GM12801 (cell line): Measurements from ENCODE around the gene USH1C.

ENCODE experiments used
- TF ChIP-seq, protein P1 (sequence below): IDR thresholded peaks from one replicate; pipeline ENCODE4 v1.5.1; 2011; ENCODE audit warnings: control low read depth; ENCODE audit not compliant: insufficient read length; ENCODE audit errors: extremely low read depth

The USH1C gene

DNA sequence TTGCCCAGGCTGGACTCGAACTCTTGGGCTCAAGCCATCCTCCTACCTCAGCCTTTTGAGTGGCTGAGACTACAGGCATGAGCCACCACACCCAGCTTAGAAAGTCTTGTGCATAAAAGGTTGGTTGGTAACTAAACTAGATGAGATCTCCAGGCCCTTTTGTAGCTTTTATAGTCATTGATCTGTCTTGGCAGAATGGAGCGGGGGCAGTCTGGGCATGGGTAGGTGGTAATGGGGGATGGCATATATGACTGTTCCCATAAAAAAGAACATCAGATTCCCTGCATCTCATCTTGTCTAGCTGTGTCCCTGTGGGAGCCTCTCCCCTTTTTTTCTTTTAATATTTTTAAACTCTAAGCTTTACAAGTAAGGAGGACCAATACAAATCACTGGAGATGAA, 97.7 kb downstream of the USH1C start:
- TF ChIP-seq, protein P1, sequence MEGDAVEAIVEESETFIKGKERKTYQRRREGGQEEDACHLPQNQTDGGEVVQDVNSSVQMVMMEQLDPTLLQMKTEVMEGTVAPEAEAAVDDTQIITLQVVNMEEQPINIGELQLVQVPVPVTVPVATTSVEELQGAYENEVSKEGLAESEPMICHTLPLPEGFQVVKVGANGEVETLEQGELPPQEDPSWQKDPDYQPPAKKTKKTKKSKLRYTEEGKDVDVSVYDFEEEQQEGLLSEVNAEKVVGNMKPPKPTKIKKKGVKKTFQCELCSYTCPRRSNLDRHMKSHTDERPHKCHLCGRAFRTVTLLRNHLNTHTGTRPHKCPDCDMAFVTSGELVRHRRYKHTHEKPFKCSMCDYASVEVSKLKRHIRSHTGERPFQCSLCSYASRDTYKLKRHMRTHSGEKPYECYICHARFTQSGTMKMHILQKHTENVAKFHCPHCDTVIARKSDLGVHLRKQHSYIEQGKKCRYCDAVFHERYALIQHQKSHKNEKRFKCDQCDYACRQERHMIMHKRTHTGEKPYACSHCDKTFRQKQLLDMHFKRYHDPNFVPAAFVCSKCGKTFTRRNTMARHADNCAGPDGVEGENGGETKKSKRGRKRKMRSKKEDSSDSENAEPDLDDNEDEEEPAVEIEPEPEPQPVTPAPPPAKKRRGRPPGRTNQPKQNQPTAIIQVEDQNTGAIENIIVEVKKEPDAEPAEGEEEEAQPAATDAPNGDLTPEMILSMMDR: no peak

DNA sequence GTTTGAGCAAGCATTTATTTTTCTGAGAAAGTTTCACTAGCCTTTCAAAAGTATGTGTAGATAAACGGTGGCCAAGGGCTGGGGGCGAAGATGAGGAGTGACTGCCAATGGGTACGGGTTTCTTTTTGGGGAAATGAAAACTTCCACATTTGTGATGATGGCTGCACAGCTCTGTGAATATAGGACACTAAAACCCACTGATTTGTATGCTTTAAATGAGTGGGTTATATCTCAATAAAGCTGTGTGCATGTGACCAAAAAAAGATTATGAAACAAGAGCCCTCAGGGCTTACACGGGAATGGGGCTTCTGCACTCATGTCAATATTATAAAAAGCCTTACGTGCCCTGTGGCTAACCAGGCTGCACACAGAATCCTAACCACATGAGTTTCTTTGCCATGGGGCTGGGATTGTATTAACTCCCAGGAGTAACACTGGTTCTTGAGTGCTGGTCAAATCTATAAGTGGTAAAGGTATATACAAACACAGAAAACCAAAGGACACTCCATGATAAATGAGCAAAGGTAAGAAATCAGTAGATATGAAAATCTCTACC, 98.9 kb downstream of the USH1C start:
- TF ChIP-seq, protein P1: no peak

DNA sequence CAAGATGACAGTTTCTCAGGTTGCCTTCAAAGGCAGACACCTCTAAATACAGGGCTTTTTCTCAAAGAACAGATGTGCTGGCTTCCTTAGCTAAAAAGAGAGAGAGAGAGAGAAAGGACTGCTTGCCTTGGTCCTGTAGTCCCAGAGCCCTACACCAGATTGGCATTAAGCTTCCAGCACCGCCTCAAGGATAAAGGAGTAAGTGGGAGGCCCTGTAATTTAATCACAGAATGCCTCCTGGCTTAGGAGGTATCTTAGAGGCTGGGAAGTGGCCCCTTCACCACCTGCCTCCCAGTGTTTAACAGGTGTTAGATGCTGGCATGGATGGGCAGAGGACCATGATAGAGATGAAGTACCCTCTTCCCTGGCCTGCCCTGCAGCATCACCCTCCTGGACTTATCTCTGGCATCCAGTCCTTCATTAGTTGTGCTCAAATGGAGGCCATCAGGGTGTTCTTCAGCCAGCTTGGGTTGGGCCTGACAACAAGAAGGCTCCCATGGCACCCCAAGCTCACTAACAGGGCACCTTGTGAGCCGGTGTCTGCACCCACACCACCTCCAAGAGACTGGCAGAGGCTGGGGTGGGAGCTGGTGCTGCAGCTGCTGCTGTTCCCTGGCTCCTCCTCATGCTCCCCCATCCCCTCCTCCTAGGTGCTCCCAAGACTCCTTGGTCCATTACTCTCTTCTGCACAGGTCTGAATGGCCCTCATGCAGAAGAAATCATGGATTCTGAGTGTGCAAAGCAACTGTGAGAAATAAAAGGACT, 100.1 kb downstream of the USH1C start:
- TF ChIP-seq, protein P1: no peak
